Adrenal gland (tissue), 12 donors: ENCODE measurements around the gene XRCC1. TPM values are rescaled to one million over a fixed set of nuclear protein-coding genes. Genes with fewer than 3 reads are reported as not detected.
"Not testable (repeated sequence)": the region's sequence is repeated elsewhere in the genome, so short reads cannot be mapped to it uniquely, and the experiment has no call there.

Experiments
- DNase-seq, 7 donors: peaks; one replicate each; pipeline ENCODE4 v3.0.0-alpha.2; 2019 to 2020
- H3K27ac ChIP-seq, 5 donors: fragments of 200-600 bp; sonication (generic) in 4 of 5; 1 replicate in 3 of 5; 2 replicates in 2 of 5; pipeline versions ENCODE4 v1.5.1 to v1.8.0; 2016 to 2020; ENCODE audit warnings: mild to moderate bottlenecking in 1 of 5
- H3K27me3 ChIP-seq: fragments of 200-600 bp; 2 replicates; pipeline ENCODE4 v1.8.0; 2021
- H3K36me3 ChIP-seq, 2 donors: fragments of 200-600 bp; replicated peaks in 1 of 2; 1 replicate in 1 of 2; 2 replicates in 1 of 2; pipeline versions ENCODE4 v1.5.1 to v1.8.0; 2018 to 2022
- H3K4me1 ChIP-seq, 2 donors: fragments of 200-600 bp; replicated peaks in 1 of 2; 1 replicate in 1 of 2; 2 replicates in 1 of 2; pipeline versions ENCODE4 v1.5.1 to v1.8.0; 2018 to 2021
- H3K4me3 ChIP-seq, 4 donors: fragments of 200-600 bp; sonication (generic) in 3 of 4; one replicate each; pipeline ENCODE4 v1.5.1; 2016 to 2018
- H3K9me3 ChIP-seq, 3 donors: fragments of 200-600 bp; sonication (generic) in 1 of 3; replicated peaks in 1 of 3; 1 replicate in 2 of 3; 2 replicates in 1 of 3; pipeline versions ENCODE4 v1.5.1 to v1.8.0; 2016 to 2021
- POLR2A ChIP-seq, 2 donors: fragments of 450-650 bp; IDR thresholded peaks; one replicate each; pipeline ENCODE4 v1.6.1; 2017; ENCODE audit warnings: antibody characterized with exemption in 2 of 2, mild to moderate bottlenecking in 2 of 2, moderate library complexity in 1 of 2
- WGBS, 4 donors: extraction: QIAGEN DNeasy Blood & Tissue Kit in 2 of 4; methylation state at CpG; one replicate each; pipeline versions ENCODE4 v1.1.5 to v1.1.7; 2013 to 2017; 5-methylcytosine and 5-hydroxymethylcytosine counted together
- intact Hi-C, 2 donors: fragments of 100-400 bp; cut with DNase I; formaldehyde crosslinking; loops; one replicate each; pipeline versions ENCODE4 v1.14.1 to v1.15.0; 2022 to 2023
- polyA plus RNA-seq, 3 donors: library from polyadenylated mRNA; stranded (reverse); fragments of 200-250 nt in 2 of 3; fragments of 350-450 nt in 1 of 3; fragmentation: Illumina TruSeq in 1 of 3; extraction: RNeasy Lipid Tissue Mini Kit (QIAGEN cat#74804) in 1 of 3; gene quantifications; one replicate each; pipeline ENCODE4 v1.2.3, GENCODE V29; 2013 to 2014
- total RNA-seq, 9 donors: library from RNA; depleted of rRNA in 4 of 9; stranded (reverse); fragments of >200 nt in 4 of 9; fragments of 120-200 nt in 1 of 9; fragmentation: NEBNext Ultra II Directional in 1 of 9; extraction: Animal tissue kit (Norgen Biotek cat#: 25700) in 1 of 9; gene quantifications; one replicate each; pipeline versions ENCODE4 v1.1.0 to v1.2.4, GENCODE V29; 2013 to 2023
- TF ChIP-seq, protein P1 (sequence below), 6 experiments: fragments of 450-650 bp in 4 of 6; fragments of 200-600 bp in 2 of 6; sonication (generic) in 1 of 6; IDR thresholded peaks; 1 replicate in 5 of 6; 2 replicates in 1 of 6; pipeline versions ENCODE4 v1.5.1 to v1.8.0; 2016 to 2021; ENCODE audit warnings: antibody characterized with exemption in 6 of 6, mild to moderate bottlenecking in 2 of 6, moderate library complexity in 1 of 6
- donor health status: healthy with polysubstance abuse.
- donor health status: Bipolar disorder and iron deficiency.
- donor health status: DM: yes; HTN: yes; CAD: no.
- donor health status: DM: no; HTN: no; CAD: no.
- donor health status: DM: no; HTN: no; CAD: no.
- donor health status: DM: yes; HTN: yes; CAD: no.

The XRCC1 gene
- total and polyA plus RNA-seq, 12 donors = 15.7 to 37.2 (median 29.5) TPM

GRCh38 chr19:43589277-43589676 is 13.9 kb upstream of the XRCC1 start:
- intact Hi-C loops = no loop called here

GRCh38 chr19:43587029-43587428 is 11.7 kb upstream of the XRCC1 start:
- H3K27ac ChIP-seq, DNase-seq, H3K9me3 ChIP-seq, H3K27me3 ChIP-seq, H3K4me1 ChIP-seq, H3K4me3 ChIP-seq, intact Hi-C loops: not testable (repeated sequence)
- whole genome bisulfite sequencing, 4 donors = 95 to 100% (median 98%) methylated on average over 3 of the region's 3 CpGs
- peaks cover 0 to 24% of the 10 kb centered on the region in 2 donors for H3K36me3 ChIP-seq

More at GRCh38 chr19:43589277-43589676, 13.9 kb upstream of the XRCC1 start:
- DNase-seq = no peak
- peaks cover 4 to 10% of the 10 kb centered on the region in 2 donors for H3K4me1 ChIP-seq
- H3K27me3 ChIP-seq = no peaks in the 10 kb centered on the region
- no peak for TF ChIP-seq POLR2A (IDR thresholded peaks at IDR 0.05)
- TF ChIP-seq, protein P1, sequence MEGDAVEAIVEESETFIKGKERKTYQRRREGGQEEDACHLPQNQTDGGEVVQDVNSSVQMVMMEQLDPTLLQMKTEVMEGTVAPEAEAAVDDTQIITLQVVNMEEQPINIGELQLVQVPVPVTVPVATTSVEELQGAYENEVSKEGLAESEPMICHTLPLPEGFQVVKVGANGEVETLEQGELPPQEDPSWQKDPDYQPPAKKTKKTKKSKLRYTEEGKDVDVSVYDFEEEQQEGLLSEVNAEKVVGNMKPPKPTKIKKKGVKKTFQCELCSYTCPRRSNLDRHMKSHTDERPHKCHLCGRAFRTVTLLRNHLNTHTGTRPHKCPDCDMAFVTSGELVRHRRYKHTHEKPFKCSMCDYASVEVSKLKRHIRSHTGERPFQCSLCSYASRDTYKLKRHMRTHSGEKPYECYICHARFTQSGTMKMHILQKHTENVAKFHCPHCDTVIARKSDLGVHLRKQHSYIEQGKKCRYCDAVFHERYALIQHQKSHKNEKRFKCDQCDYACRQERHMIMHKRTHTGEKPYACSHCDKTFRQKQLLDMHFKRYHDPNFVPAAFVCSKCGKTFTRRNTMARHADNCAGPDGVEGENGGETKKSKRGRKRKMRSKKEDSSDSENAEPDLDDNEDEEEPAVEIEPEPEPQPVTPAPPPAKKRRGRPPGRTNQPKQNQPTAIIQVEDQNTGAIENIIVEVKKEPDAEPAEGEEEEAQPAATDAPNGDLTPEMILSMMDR (IDR thresholded peaks at IDR 0.05) = no peak
- no peaks in the 10 kb centered on the region for H3K9me3 ChIP-seq
- no peak overlapping the region for H3K4me3 ChIP-seq
- H3K36me3 ChIP-seq = peaks cover 0 to 42% of the 10 kb centered on the region in 2 donors
- whole genome bisulfite sequencing, 4 donors = 81 to 90% (median 85%) methylated on average over 5 of the region's 5 CpGs
- no peak overlapping the region for H3K27ac ChIP-seq

GRCh38 chr19:43586346-43586745 is 11.0 kb upstream of the XRCC1 start:
- intact Hi-C loops = no loop called here
- Histone ChIP-seq H3K9me3 (no peaks in the 10 kb centered on the region), H3K36me3 (peaks cover 0 to 18% of the 10 kb centered on the region in 2 donors), H3K4me1 (peaks cover 4 to 16% of the 10 kb centered on the region in 2 donors), H3K4me3 (no peak overlapping the region), H3K27me3 (no peaks in the 10 kb centered on the region), H3K27ac (no peak overlapping the region)
- TF ChIP-seq, protein P1 (IDR thresholded peaks at IDR 0.05) = no peak
- no peak for TF ChIP-seq POLR2A (IDR thresholded peaks at IDR 0.05)
- 62 to 90% (median 63%) methylated on average over 2 of the region's 2 CpGs for WGBS, 4 donors
- DNase-seq = no peak

DNA sequence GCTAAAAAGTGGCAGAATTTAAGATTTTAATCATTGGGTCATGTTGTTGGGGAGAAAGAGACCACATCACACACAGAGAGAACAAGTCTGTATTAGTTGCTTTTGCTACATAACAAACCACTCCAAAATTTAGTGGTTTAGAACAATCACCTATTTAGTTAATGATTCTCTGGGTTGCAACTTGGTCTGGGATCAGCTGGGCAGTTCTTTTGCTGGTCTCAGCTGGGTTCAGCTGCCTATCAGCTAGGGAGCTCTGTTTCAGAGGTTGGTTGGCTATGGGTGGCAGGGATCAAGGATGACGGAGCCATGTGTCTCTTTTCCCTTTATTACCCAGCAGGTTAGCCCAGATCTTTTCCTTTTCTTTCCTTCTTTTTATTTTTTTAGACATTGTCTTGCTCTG is 9.2 kb upstream of the XRCC1 start:
- H3K4me3 ChIP-seq = no peak overlapping the region
- no peak for DNase-seq
- no peaks in the 10 kb centered on the region for H3K9me3 ChIP-seq
- peak overlapping the region in 4 of 5 donors; percentile 5 to 74 (median 50) for H3K27ac ChIP-seq
- no peak for TF ChIP-seq POLR2A (IDR thresholded peaks at IDR 0.05)
- TF ChIP-seq, protein P1 (IDR thresholded peaks at IDR 0.05) = no peak
- peaks cover 0 to 5% of the 10 kb centered on the region in 2 donors for H3K36me3 ChIP-seq
- WGBS, 4 donors = 94 to 100% (median 99%) methylated on average over 1 of the region's 1 CpG
- intact Hi-C loops = no loop called here
- H3K4me1 ChIP-seq = peaks cover 4 to 24% of the 10 kb centered on the region in 2 donors
- H3K27me3 ChIP-seq = no peaks in the 10 kb centered on the region

DNA sequence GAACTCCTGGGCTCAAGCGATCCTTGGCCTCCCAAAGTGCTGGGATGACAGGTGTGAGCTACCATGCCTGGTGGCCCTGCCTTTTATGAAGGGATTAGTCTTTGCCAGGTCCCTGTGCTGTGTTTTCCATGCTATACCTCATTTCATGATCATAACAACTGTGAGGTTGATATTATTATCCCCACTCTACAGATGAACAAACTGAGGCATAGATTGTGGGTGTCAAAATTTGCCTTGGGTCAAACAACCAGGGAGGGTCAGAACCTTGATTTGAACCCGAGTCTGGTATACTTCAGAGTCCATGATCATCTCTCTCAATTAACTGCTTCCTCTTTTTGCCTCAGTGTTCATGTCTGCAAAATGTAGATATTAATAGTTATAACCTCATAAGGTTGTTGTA is 7.2 kb upstream of the XRCC1 start:
- Histone ChIP-seq H3K4me3 (no peak overlapping the region), H3K4me1 (peaks cover 4 to 24% of the 10 kb centered on the region in 2 donors), H3K36me3 (no peaks in the 10 kb centered on the region), H3K9me3 (no peaks in the 10 kb centered on the region), H3K27me3 (no peaks in the 10 kb centered on the region), H3K27ac (no peak overlapping the region)
- no peak for DNase-seq
- intact Hi-C loops = no loop called here
- 86 to 96% (median 93%) methylated on average over 2 of the region's 2 CpGs for WGBS, 4 donors
- TF ChIP-seq, protein P1 (IDR thresholded peaks at IDR 0.05) = no peak
- TF ChIP-seq POLR2A (IDR thresholded peaks at IDR 0.05) = no peak
